CD4-positive, CD25-positive, alpha-beta regulatory T cell (primary cell): ENCODE results near the gene RAB11A. TPM values are rescaled to one million over a fixed set of nuclear protein-coding genes. Genes with fewer than 3 reads are reported as not detected.

ENCODE experiments used
- ATAC-seq, 2 donors: fragments of 150-1000 bp; cut with Tn5 transposase; one replicate each; pipeline ENCODE4 v1.10.0; 2021; ENCODE audit warnings: low read depth in 2 of 2, moderate number of reproducible peaks in 2 of 2, moderate library complexity in 1 of 2
- DNase-seq, 3 donors: peaks; one replicate each; pipeline versions ENCODE4 v3.0.0 to v3.0.0-alpha.2; 2012 to 2022; ENCODE audit warnings: mixed read lengths in 1 of 3
- H3K27ac ChIP-seq: one replicate; pipeline ENCODE4 v1.7.0; 2013; ENCODE audit warnings: mild to moderate bottlenecking, low read length; ENCODE audit not compliant: insufficient read depth, poor library complexity, severe bottlenecking
- H3K27me3 ChIP-seq: one replicate; pipeline ENCODE4 v1.7.0; 2013; ENCODE audit warnings: low read length; ENCODE audit not compliant: control insufficient read depth, insufficient read depth
- H3K36me3 ChIP-seq: one replicate; pipeline ENCODE4 v1.7.0; 2013; ENCODE audit warnings: mild to moderate bottlenecking, low read length, moderate library complexity; ENCODE audit not compliant: control insufficient read depth, insufficient read depth
- H3K4me1 ChIP-seq: 2 replicates; pipeline ENCODE4 v1.7.0; 2013; ENCODE audit warnings: mild to moderate bottlenecking, low read length; ENCODE audit not compliant: insufficient read depth, control insufficient read depth, poor library complexity, severe bottlenecking
- H3K4me3 ChIP-seq: one replicate; pipeline ENCODE4 v1.7.0; 2013; ENCODE audit warnings: low read depth, mild to moderate bottlenecking, low read length, moderate library complexity
- H3K9me3 ChIP-seq, 2 experiments: 1 replicate in 1 of 2; 2 replicates in 1 of 2; pipeline ENCODE4 v1.7.0; 2013; ENCODE audit warnings: low read length in 2 of 2, mild to moderate bottlenecking in 1 of 2, moderate library complexity in 1 of 2; ENCODE audit not compliant: control insufficient read depth in 2 of 2
- H3K27ac Mint-ChIP-seq, 3 donors: one replicate each; pipeline ENCODE4 v1.8.0; 2020 to 2022; ENCODE audit warnings: mild to moderate bottlenecking in 3 of 3, mixed read lengths in 3 of 3, moderate library complexity in 2 of 3
- H3K27me3 Mint-ChIP-seq: one replicate; pipeline ENCODE4 v1.8.0; 2022; ENCODE audit warnings: mild to moderate bottlenecking, mixed read lengths
- H3K36me3 Mint-ChIP-seq: one replicate; pipeline ENCODE4 v1.8.0; 2020; ENCODE audit warnings: mixed read lengths
- H3K4me1 Mint-ChIP-seq, 4 donors: one replicate each; pipeline ENCODE4 v1.8.0; 2020 to 2022; ENCODE audit warnings: mixed read lengths in 4 of 4, mild to moderate bottlenecking in 1 of 4
- H3K4me3 Mint-ChIP-seq, 4 donors: one replicate each; pipeline ENCODE4 v1.8.0; 2020 to 2022; ENCODE audit warnings: mild to moderate bottlenecking in 4 of 4, mixed read lengths in 4 of 4, moderate library complexity in 3 of 4
- H3K9me3 Mint-ChIP-seq, 7 donors: one replicate each; pipeline ENCODE4 v1.8.0; 2020 to 2022; ENCODE audit warnings: mixed read lengths in 7 of 7, mild to moderate bottlenecking in 3 of 7, moderate library complexity in 2 of 7
- polyA plus RNA-seq, 4 donors: library from polyadenylated mRNA; unstranded; fragments of 300-500 nt; fragmentation: Illumina TruSeq; gene quantifications; one replicate each; pipeline ENCODE4 v1.2.3, GENCODE V29; 2021
- total RNA-seq: library from RNA; stranded (reverse); gene quantifications from one replicate; pipeline ENCODE4 v1.2.3, GENCODE V29; 2022

The RAB11A gene
- total and polyA plus RNA-seq, 5 donors from 2014 or later, result 115 to 330 (median 252) TPM

DNA sequence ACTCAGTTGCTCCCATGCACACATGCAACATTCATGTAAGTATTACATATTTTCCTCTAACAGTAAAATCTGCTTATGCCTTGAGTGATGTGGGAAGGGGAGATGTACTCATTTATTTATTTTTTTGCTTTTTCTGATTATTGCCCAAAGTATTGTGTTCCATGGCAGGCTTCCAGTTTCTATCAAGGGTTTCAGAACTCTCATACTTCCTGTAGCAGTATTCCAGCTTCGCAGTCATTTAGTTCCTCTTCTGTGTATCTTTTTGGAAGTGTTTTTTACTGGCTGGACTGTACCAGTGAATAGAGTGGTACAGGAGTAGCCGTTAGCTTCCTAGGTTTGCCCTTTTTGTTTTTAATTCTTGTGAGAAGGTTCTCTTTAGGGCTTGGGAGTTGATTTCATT, 26.9 kb downstream of the RAB11A start:
- Mint-ChIP-seq H3K36me3 (peaks cover 33% of the 10 kb centered on the region), H3K27me3 (no peaks in the 10 kb centered on the region), H3K4me1 (peaks cover 8 to 20% (median 16%) of the 10 kb centered on the region in 4 donors), H3K27ac (no peak overlapping the region), H3K4me3 (no peak overlapping the region), H3K9me3 (no peaks in the 10 kb centered on the region)
- H3K36me3 ChIP-seq, result peaks cover 30% of the 10 kb centered on the region
- no peaks in the 10 kb centered on the region for H3K4me1 ChIP-seq
- H3K27me3 ChIP-seq, result no peaks in the 10 kb centered on the region
- ATAC-seq (no peak), DNase-seq (no peak)
- no peak overlapping the region for H3K27ac ChIP-seq
- no peaks in the 10 kb centered on the region for H3K9me3 ChIP-seq
- no peak overlapping the region for H3K4me3 ChIP-seq

DNA sequence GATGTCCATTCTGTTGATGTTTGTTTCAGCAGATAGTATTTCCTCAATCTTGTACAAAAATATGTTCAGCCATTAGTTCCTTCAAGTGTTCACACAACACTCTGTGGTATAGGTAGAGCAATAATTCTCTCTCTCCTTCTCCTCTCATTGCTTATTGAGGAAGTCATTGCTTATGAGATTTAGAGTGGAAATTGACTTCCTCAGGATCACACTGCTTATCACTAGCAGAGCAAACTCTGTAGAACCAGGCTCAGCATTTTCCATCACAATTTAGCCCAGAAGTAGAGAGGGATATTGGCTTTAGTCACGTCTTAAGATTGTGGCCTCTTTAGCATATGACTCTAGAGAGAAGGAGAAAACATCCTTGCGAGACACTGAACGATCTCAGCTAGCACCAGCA, 31.2 kb downstream of the RAB11A start:
- H3K4me3 Mint-ChIP-seq, result no peak overlapping the region
- no peak overlapping the region for H3K4me3 ChIP-seq
- peaks cover 47% of the 10 kb centered on the region for H3K36me3 Mint-ChIP-seq
- peaks cover 4 to 19% (median 10%) of the 10 kb centered on the region in 4 donors for H3K4me1 Mint-ChIP-seq
- ATAC-seq (no peak), DNase-seq (no peak)
- no peak overlapping the region for H3K27ac ChIP-seq
- no peaks in the 10 kb centered on the region for H3K4me1 ChIP-seq
- no peaks in the 10 kb centered on the region for H3K27me3 ChIP-seq
- no peaks in the 10 kb centered on the region for H3K9me3 ChIP-seq
- no peak overlapping the region for H3K27ac Mint-ChIP-seq
- H3K36me3 ChIP-seq, result peaks cover 33% of the 10 kb centered on the region
- H3K27me3 Mint-ChIP-seq, result no peaks in the 10 kb centered on the region
- no peaks in the 10 kb centered on the region for H3K9me3 Mint-ChIP-seq

- Histone ChIP-seq H3K27me3 (no peaks in the 10 kb centered on the region), H3K27ac (no peak overlapping the region), H3K4me1 (no peaks in the 10 kb centered on the region), H3K36me3 (peaks cover 37% of the 10 kb centered on the region), H3K4me3 (no peak overlapping the region), H3K9me3 (no peaks in the 10 kb centered on the region)
- ATAC-seq (no peak), DNase-seq (no peak)
- H3K4me3 Mint-ChIP-seq, result no peak overlapping the region
- H3K9me3 Mint-ChIP-seq, result peaks cover 0 to 3% (median 0%) of the 10 kb centered on the region in 7 donors
- H3K27me3 Mint-ChIP-seq, result no peaks in the 10 kb centered on the region
- peaks cover 47% of the 10 kb centered on the region for H3K36me3 Mint-ChIP-seq
- H3K27ac Mint-ChIP-seq, result no peak overlapping the region
- H3K4me1 Mint-ChIP-seq, result peaks cover 4 to 16% (median 9%) of the 10 kb centered on the region in 4 donors
Observed at GRCh38 chr15:65901336-65901735, 32.0 kb downstream of the RAB11A start.

GRCh38 chr15:65901836-65902235, 32.5 kb downstream of the RAB11A start:
- Histone ChIP-seq H3K27ac (no peak overlapping the region), H3K4me1 (no peaks in the 10 kb centered on the region), H3K9me3 (no peaks in the 10 kb centered on the region), H3K36me3 (peaks cover 42% of the 10 kb centered on the region), H3K4me3 (no peak overlapping the region), H3K27me3 (no peaks in the 10 kb centered on the region)
- DNase-seq, result no peak
- H3K36me3 Mint-ChIP-seq, result peaks cover 50% of the 10 kb centered on the region
- H3K4me3 Mint-ChIP-seq, result no peak overlapping the region
- H3K27ac Mint-ChIP-seq, result peak overlapping the region in 1 of 3 donors; percentile 79
- H3K27me3 Mint-ChIP-seq, result no peaks in the 10 kb centered on the region
- H3K9me3 Mint-ChIP-seq, result peaks cover 0 to 3% (median 0%) of the 10 kb centered on the region in 7 donors
- no peak for ATAC-seq
- H3K4me1 Mint-ChIP-seq, result peaks cover 4 to 14% (median 7%) of the 10 kb centered on the region in 4 donors

GRCh38 chr15:65902373-65902772, 33.1 kb downstream of the RAB11A start:
- Mint-ChIP-seq H3K27ac (peak overlapping the region in 1 of 3 donors; percentile 79), H3K27me3 (no peaks in the 10 kb centered on the region), H3K36me3 (peaks cover 53% of the 10 kb centered on the region), H3K9me3 (peaks cover 0 to 3% (median 0%) of the 10 kb centered on the region in 7 donors), H3K4me3 (no peak overlapping the region), H3K4me1 (peaks cover 4 to 16% (median 7%) of the 10 kb centered on the region in 4 donors)
- no peak overlapping the region for H3K4me3 ChIP-seq
- H3K27me3 ChIP-seq, result no peaks in the 10 kb centered on the region
- no peaks in the 10 kb centered on the region for H3K9me3 ChIP-seq
- DNase-seq (no peak), ATAC-seq (peak; percentile 46 to 72)
- H3K36me3 ChIP-seq, result peaks cover 45% of the 10 kb centered on the region
- H3K4me1 ChIP-seq, result no peaks in the 10 kb centered on the region
- no peak overlapping the region for H3K27ac ChIP-seq

- Histone ChIP-seq H3K9me3 (no peaks in the 10 kb centered on the region), H3K4me3 (no peak overlapping the region), H3K4me1 (no peaks in the 10 kb centered on the region), H3K36me3 (peaks cover 39% of the 10 kb centered on the region), H3K27me3 (no peaks in the 10 kb centered on the region), H3K27ac (no peak overlapping the region)
- H3K27me3 Mint-ChIP-seq, result no peaks in the 10 kb centered on the region
- H3K27ac Mint-ChIP-seq, result peak overlapping the region in 2 of 3 donors; percentile 6 to 22
- H3K4me3 Mint-ChIP-seq, result no peak overlapping the region
- peaks cover 4 to 16% (median 6%) of the 10 kb centered on the region in 4 donors for H3K4me1 Mint-ChIP-seq
- ATAC-seq (no peak), DNase-seq (no peak)
- H3K36me3 Mint-ChIP-seq, result peaks cover 51% of the 10 kb centered on the region
- H3K9me3 Mint-ChIP-seq, result peaks cover 0 to 3% (median 0%) of the 10 kb centered on the region in 7 donors
Observed at GRCh38 chr15:65903296-65904073, 34.2 kb downstream of the RAB11A start.

DNA sequence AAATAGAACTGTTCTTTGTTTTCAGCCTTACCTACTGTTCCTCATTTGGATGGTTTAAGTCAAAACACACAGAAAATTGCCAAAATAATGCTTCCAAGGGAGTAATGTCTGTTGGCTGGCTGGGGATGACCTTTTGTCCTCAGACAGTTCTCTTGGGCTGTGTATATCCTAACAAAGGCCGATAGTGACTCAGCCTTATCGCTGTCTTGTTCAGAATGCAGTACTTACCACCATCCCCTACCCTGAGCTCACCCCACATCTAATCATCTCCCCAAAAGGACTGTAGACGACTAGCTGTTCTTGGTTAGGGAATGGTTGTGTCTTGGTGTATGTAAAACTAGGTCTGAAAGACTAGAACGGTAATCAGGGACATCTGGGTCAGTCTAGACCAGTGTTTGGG, 35.0 kb downstream of the RAB11A start:
- no peaks in the 10 kb centered on the region for H3K27me3 Mint-ChIP-seq

DNA sequence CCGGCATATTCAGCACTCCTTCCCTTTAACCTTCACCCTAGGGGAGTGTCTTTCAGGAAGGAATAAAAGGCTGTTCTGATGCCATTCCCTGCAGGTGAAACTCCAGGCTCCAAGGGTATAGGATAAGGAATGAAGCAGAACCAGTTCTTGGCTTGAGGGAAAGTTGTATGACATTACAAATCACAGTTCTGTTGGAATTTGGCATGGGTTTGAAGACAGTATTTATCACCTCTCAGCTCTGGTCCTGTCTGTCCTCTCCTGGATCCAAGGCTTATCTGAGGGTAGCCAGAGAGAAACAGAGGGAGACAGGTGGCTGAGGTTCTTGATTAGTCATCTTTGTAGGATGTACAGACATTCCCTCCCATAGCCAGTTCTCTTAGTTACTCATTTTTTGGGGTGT, 37.1 kb downstream of the RAB11A start:
- no peaks in the 10 kb centered on the region for H3K4me1 ChIP-seq
- no peak overlapping the region for H3K27ac Mint-ChIP-seq
- ATAC-seq (no peak), DNase-seq (no peak)
- peaks cover 0 to 3% (median 0%) of the 10 kb centered on the region in 7 donors for H3K9me3 Mint-ChIP-seq
- H3K36me3 Mint-ChIP-seq, result peaks cover 42% of the 10 kb centered on the region
- no peak overlapping the region for H3K4me3 Mint-ChIP-seq
- no peaks in the 10 kb centered on the region for H3K9me3 ChIP-seq
- no peak overlapping the region for H3K4me3 ChIP-seq
- no peaks in the 10 kb centered on the region for H3K27me3 ChIP-seq
- H3K27me3 Mint-ChIP-seq, result no peaks in the 10 kb centered on the region
- H3K36me3 ChIP-seq, result peaks cover 35% of the 10 kb centered on the region
- H3K27ac ChIP-seq, result no peak overlapping the region
- H3K4me1 Mint-ChIP-seq, result peaks cover 2 to 10% (median 6%) of the 10 kb centered on the region in 4 donors

More for the DNA sequence above, 35.0 kb downstream of the RAB11A start:
- H3K36me3 ChIP-seq, result peaks cover 36% of the 10 kb centered on the region
- no peaks in the 10 kb centered on the region for H3K4me1 ChIP-seq
- H3K9me3 Mint-ChIP-seq, result peaks cover 0 to 3% (median 0%) of the 10 kb centered on the region in 7 donors
- no peak overlapping the region for H3K4me3 Mint-ChIP-seq
- H3K27ac Mint-ChIP-seq, result no peak overlapping the region
- peaks cover 4 to 16% (median 6%) of the 10 kb centered on the region in 4 donors for H3K4me1 Mint-ChIP-seq
- H3K36me3 Mint-ChIP-seq, result peaks cover 50% of the 10 kb centered on the region
- DNase-seq (no peak), ATAC-seq (no peak)
- H3K4me3 ChIP-seq, result no peak overlapping the region
- H3K27me3 ChIP-seq, result no peaks in the 10 kb centered on the region
- H3K9me3 ChIP-seq, result no peaks in the 10 kb centered on the region
- H3K27ac ChIP-seq, result no peak overlapping the region
